Measurements from ENCODE around the gene KHK. TPM values are rescaled to one million over a fixed set of nuclear protein-coding genes. Genes with fewer than 3 reads are reported as not detected.
"Not testable (repeated sequence)": the region's sequence is repeated elsewhere in the genome, so short reads cannot be mapped to it uniquely, and the experiment has no call there.

Gene KHK
- total and polyA plus RNA-seq, 4 donors, result 3.4 to 38.7 (median 5.6) TPM

GRCh38 chr2:27070653-27071276 lies 15.8 kb upstream of the KHK start:
- Histone ChIP-seq H3K4me1 (ENCODE audit: control insufficient read depth in 1 of 2, insufficient read depth in 2 of 2, low read length in 2 of 2) (no peaks in the 10 kb centered on the region), H3K4me3 (ENCODE audit: low read length in 2 of 2) (peak overlapping the region; percentile 23 to 76), H3K27ac (ENCODE audit: low read depth in 1 of 2, low read length in 2 of 2) (peak overlapping the region; percentile 2 to 28), H3K9me3 (ENCODE audit: control insufficient read depth, low read length) (no peaks in the 10 kb centered on the region), H3K27me3 (ENCODE audit: control insufficient read depth in 1 of 2, insufficient read depth in 2 of 2, low read length in 1 of 2) (no peaks in the 10 kb centered on the region), H3K36me3 (ENCODE audit: control insufficient read depth in 1 of 2, insufficient read depth in 2 of 2, low read length in 1 of 2) (no peaks in the 10 kb centered on the region)
- 0 to 1% methylated on average over 11 of the region's 11 CpGs for WGBS, 2 donors
- intact Hi-C loops (cut with DNase I), result loop anchor here in 1 of 2 donors (2.0 kb wide), 1 partner anchor 18 kb away; no protein-coding TSS in a partner anchor
- ATAC-seq (ENCODE audit: low FRiP score) (no peak), DNase-seq (no peak)

- intact Hi-C loops (cut with DNase I), result loop anchor here in 1 of 2 donors (2.0 kb wide), 1 partner anchor 19 kb away; no protein-coding TSS in a partner anchor
- Histone ChIP-seq H3K36me3 (ENCODE audit: control insufficient read depth in 1 of 2, insufficient read depth in 2 of 2, low read length in 1 of 2) (no peaks in the 10 kb centered on the region), H3K4me3 (ENCODE audit: low read length in 2 of 2) (peak within 1 kb of the TSS; percentile 50 to 76), H3K27me3 (ENCODE audit: control insufficient read depth in 1 of 2, insufficient read depth in 2 of 2, low read length in 1 of 2) (no peaks in the 10 kb centered on the region), H3K9me3 (ENCODE audit: control insufficient read depth, low read length) (no peaks in the 10 kb centered on the region), H3K27ac (ENCODE audit: low read depth in 1 of 2, low read length in 2 of 2) (peak within 1 kb of the TSS; percentile 83 to 90), H3K4me1 (ENCODE audit: control insufficient read depth in 1 of 2, insufficient read depth in 2 of 2, low read length in 2 of 2) (no peaks in the 10 kb centered on the region)
- peak; percentile 96 for ATAC-seq (ENCODE audit: low FRiP score)
- 0% methylated on average over 64 to 86 of the region's 86 CpGs for WGBS, 2 donors
- DNase-seq, result peak; percentile 97 to 98
These were observed 15.1 kb upstream of the KHK start, which contains the start of gene OST4 for GRCh38 chr2:27071277-27071989. OST4 (minus strand) TSS chr2:27071654.

GRCh38 chr2:27071990-27072830 lies 14.4 kb upstream of the KHK start:
- no peaks in the 10 kb centered on the region for H3K27me3 ChIP-seq (ENCODE audit: control insufficient read depth in 1 of 2, insufficient read depth in 2 of 2, low read length in 1 of 2)
- no peaks in the 10 kb centered on the region for H3K36me3 ChIP-seq (ENCODE audit: control insufficient read depth in 1 of 2, insufficient read depth in 2 of 2, low read length in 1 of 2)
- peak overlapping the region; percentile 47 to 50 for H3K4me3 ChIP-seq (ENCODE audit: low read length in 2 of 2)
- no peaks in the 10 kb centered on the region for H3K9me3 ChIP-seq (ENCODE audit: control insufficient read depth, low read length)
- DNase-seq (peak; percentile 87 to 91), ATAC-seq (ENCODE audit: low FRiP score) (peak; percentile 66)
- H3K4me1 ChIP-seq (ENCODE audit: control insufficient read depth in 1 of 2, insufficient read depth in 2 of 2, low read length in 2 of 2), result no peaks in the 10 kb centered on the region
- 2 to 3% methylated on average over 30 to 34 of the region's 34 CpGs for WGBS, 2 donors
- peak overlapping the region; percentile 83 to 90 for H3K27ac ChIP-seq (ENCODE audit: low read depth in 1 of 2, low read length in 2 of 2)
- intact Hi-C loops (cut with DNase I), result loop anchor here in 1 of 2 donors (2.0 kb wide), 1 partner anchor 19 kb away; no protein-coding TSS in a partner anchor

- no peaks in the 10 kb centered on the region for H3K36me3 ChIP-seq (ENCODE audit: control insufficient read depth in 1 of 2, insufficient read depth in 2 of 2, low read length in 1 of 2)
- H3K4me1 ChIP-seq (ENCODE audit: control insufficient read depth in 1 of 2, insufficient read depth in 2 of 2, low read length in 2 of 2), result no peaks in the 10 kb centered on the region
- 25 to 26% methylated on average over 5 of the region's 5 CpGs for WGBS, 2 donors
- H3K27me3 ChIP-seq (ENCODE audit: control insufficient read depth in 1 of 2, insufficient read depth in 2 of 2, low read length in 1 of 2), result no peaks in the 10 kb centered on the region
- no peak overlapping the region for H3K4me3 ChIP-seq (ENCODE audit: low read length in 2 of 2)
- ATAC-seq (ENCODE audit: low FRiP score) (no peak), DNase-seq (peak in 1 of 2 donors; percentile 31)
- H3K27ac ChIP-seq (ENCODE audit: low read depth in 1 of 2, low read length in 2 of 2), result peak overlapping the region; percentile 30 to 83
- intact Hi-C loops (cut with DNase I), result no loop called here
- H3K9me3 ChIP-seq (ENCODE audit: control insufficient read depth, low read length), result no peaks in the 10 kb centered on the region
These were observed 13.7 kb upstream of the KHK start for GRCh38 chr2:27072920-27073319.

GRCh38 chr2:27073782-27074181 lies 12.8 kb upstream of the KHK start:
- WGBS, 2 donors, result 5 to 10% methylated on average over 2 of the region's 2 CpGs
- intact Hi-C loops (cut with DNase I), result no loop called here
- no peaks in the 10 kb centered on the region for H3K9me3 ChIP-seq (ENCODE audit: control insufficient read depth, low read length)
- DNase-seq (no peak), ATAC-seq (ENCODE audit: low FRiP score) (no peak)
- no peaks in the 10 kb centered on the region for H3K36me3 ChIP-seq (ENCODE audit: control insufficient read depth in 1 of 2, insufficient read depth in 2 of 2, low read length in 1 of 2)
- H3K27ac ChIP-seq (ENCODE audit: low read depth in 1 of 2, low read length in 2 of 2), result peak overlapping the region in 1 of 2 donors; percentile 49
- H3K27me3 ChIP-seq (ENCODE audit: control insufficient read depth in 1 of 2, insufficient read depth in 2 of 2, low read length in 1 of 2), result no peaks in the 10 kb centered on the region
- H3K4me3 ChIP-seq (ENCODE audit: low read length in 2 of 2), result no peak overlapping the region
- H3K4me1 ChIP-seq (ENCODE audit: control insufficient read depth in 1 of 2, insufficient read depth in 2 of 2, low read length in 2 of 2), result no peaks in the 10 kb centered on the region

GRCh38 chr2:27074738-27075565 lies 11.6 kb upstream of the KHK start:
- Histone ChIP-seq H3K4me1 (ENCODE audit: control insufficient read depth in 1 of 2, insufficient read depth in 2 of 2, low read length in 2 of 2) (no peaks in the 10 kb centered on the region), H3K27ac (ENCODE audit: low read depth in 1 of 2, low read length in 2 of 2) (peak overlapping the region in 1 of 2 donors; percentile 19)

GRCh38 chr2:27075566-27075871 lies 11.1 kb upstream of the KHK start:
- not testable (repeated sequence) for DNase-seq; H3K36me3 ChIP-seq (ENCODE audit: control insufficient read depth in 1 of 2, insufficient read depth in 2 of 2, low read length in 1 of 2); H3K27ac ChIP-seq (ENCODE audit: low read depth in 1 of 2, low read length in 2 of 2); ATAC-seq (ENCODE audit: low FRiP score); H3K9me3 ChIP-seq (ENCODE audit: control insufficient read depth, low read length); H3K27me3 ChIP-seq (ENCODE audit: control insufficient read depth in 1 of 2, insufficient read depth in 2 of 2, low read length in 1 of 2); H3K4me3 ChIP-seq (ENCODE audit: low read length in 2 of 2); H3K4me1 ChIP-seq (ENCODE audit: control insufficient read depth in 1 of 2, insufficient read depth in 2 of 2, low read length in 2 of 2)
- intact Hi-C loops (cut with DNase I), result loop anchor here in 1 of 2 donors (5.0 kb wide), 1 partner anchor 33 kb away; no protein-coding TSS in a partner anchor
- 83 to 86% methylated on average over 6 of the region's 6 CpGs for WGBS, 2 donors

More at GRCh38 chr2:27074738-27075565, 11.6 kb upstream of the KHK start:
- 38 to 54% methylated on average over 4 of the region's 4 CpGs for WGBS, 2 donors
- Histone ChIP-seq H3K27me3 (ENCODE audit: control insufficient read depth in 1 of 2, insufficient read depth in 2 of 2, low read length in 1 of 2) (no peaks in the 10 kb centered on the region), H3K4me3 (ENCODE audit: low read length in 2 of 2) (no peak overlapping the region), H3K36me3 (ENCODE audit: control insufficient read depth in 1 of 2, insufficient read depth in 2 of 2, low read length in 1 of 2) (no peaks in the 10 kb centered on the region), H3K9me3 (ENCODE audit: control insufficient read depth, low read length) (no peaks in the 10 kb centered on the region)
- ATAC-seq (ENCODE audit: low FRiP score), result no peak
- intact Hi-C loops (cut with DNase I), result loop anchor here in 1 of 2 donors (5.0 kb wide), 1 partner anchor 33 kb away; no protein-coding TSS in a partner anchor
- DNase-seq, result peak in 1 of 2 donors; percentile 76

- no peak overlapping the region for H3K27ac ChIP-seq (ENCODE audit: low read depth in 1 of 2, low read length in 2 of 2)
- intact Hi-C loops (cut with DNase I), result loop anchor here in 1 of 2 donors (5.0 kb wide), 1 partner anchor 34 kb away; no protein-coding TSS in a partner anchor
- WGBS, 2 donors, result 83 to 85% methylated on average over 4 of the region's 4 CpGs
- H3K36me3 ChIP-seq (ENCODE audit: control insufficient read depth in 1 of 2, insufficient read depth in 2 of 2, low read length in 1 of 2), result no peaks in the 10 kb centered on the region
- ATAC-seq (ENCODE audit: low FRiP score) (no peak), DNase-seq (no peak)
- H3K27me3 ChIP-seq (ENCODE audit: control insufficient read depth in 1 of 2, insufficient read depth in 2 of 2, low read length in 1 of 2), result no peaks in the 10 kb centered on the region
- no peaks in the 10 kb centered on the region for H3K9me3 ChIP-seq (ENCODE audit: control insufficient read depth, low read length)
- no peaks in the 10 kb centered on the region for H3K4me1 ChIP-seq (ENCODE audit: control insufficient read depth in 1 of 2, insufficient read depth in 2 of 2, low read length in 2 of 2)
- H3K4me3 ChIP-seq (ENCODE audit: low read length in 2 of 2), result no peak overlapping the region
These were observed 10.2 kb upstream of the KHK start for GRCh38 chr2:27076323-27076722.
